ENCODE data around the gene OGA. TPM values are rescaled to one million over a fixed set of nuclear protein-coding genes. Genes with fewer than 3 reads are reported as not detected.

Gene OGA
- total RNA-seq: 100 to 1,000 TPM; 131 to 241 TPM

GRCh38 chr10:101818119-101818871, at the start of gene OGA:
Gene OGA, minus strand, starts transcription at chr10:101818444. Its CDS starts 422 bp downstream, at chr10:101818022.
- Histone ChIP-seq H3K9me3 (no peaks in the 10 kb centered on the region), H3K36me3 (no peaks in the 10 kb centered on the region), H3K4me1 (ENCODE audit: control insufficient read depth in 1 of 2, low read depth in 2 of 2) (peaks cover 9 to 32% of the 10 kb centered on the region in 2 donors), H3K27me3 (replicated peaks; ENCODE audit: insufficient read depth) (no peaks in the 10 kb centered on the region), H3K4me3 (peak within 1 kb of the TSS; percentile 98), H3K27ac (peak within 1 kb of the TSS; percentile 84 to 94)
- ATAC-seq (ENCODE audit: insufficient number of reproducible peaks, low FRiP score, low read depth) (peak; percentile 96), DNase-seq (ENCODE audit: low spot score) (peak; percentile 96)
- no peak for TF ChIP-seq CTCF (IDR thresholded peaks at IDR 0.05)

GRCh38 chr10:101867931-101868330, 49.7 kb upstream of the OGA start:
- Histone ChIP-seq H3K27me3 (replicated peaks; ENCODE audit: insufficient read depth) (no peaks in the 10 kb centered on the region), H3K4me1 (ENCODE audit: control insufficient read depth in 1 of 2, low read depth in 2 of 2) (no peaks in the 10 kb centered on the region), H3K36me3 (no peaks in the 10 kb centered on the region), H3K4me3 (no peak overlapping the region), H3K9me3 (no peaks in the 10 kb centered on the region), H3K27ac (no peak overlapping the region)
- no peak for TF ChIP-seq CTCF (IDR thresholded peaks at IDR 0.05)
- ATAC-seq (ENCODE audit: insufficient number of reproducible peaks, low FRiP score, low read depth) (no peak), DNase-seq (ENCODE audit: low spot score) (no peak)

- no peaks in the 10 kb centered on the region for H3K4me1 ChIP-seq (ENCODE audit: control insufficient read depth in 1 of 2, low read depth in 2 of 2)
- ATAC-seq (ENCODE audit: insufficient number of reproducible peaks, low FRiP score, low read depth): no peak
- TF ChIP-seq CTCF (IDR thresholded peaks at IDR 0.05): no peak
- no peak for DNase-seq (ENCODE audit: low spot score)
- H3K36me3 ChIP-seq: peaks cover 2% of the 10 kb centered on the region
- no peaks in the 10 kb centered on the region for H3K9me3 ChIP-seq
- no peak overlapping the region for H3K4me3 ChIP-seq
- H3K27me3 ChIP-seq (replicated peaks; ENCODE audit: insufficient read depth): no peaks in the 10 kb centered on the region
- H3K27ac ChIP-seq: no peak overlapping the region
Measured at GRCh38 chr10:101859530-101859929, 41.3 kb upstream of the OGA start.

GRCh38 chr10:101858723-101859500, 40.7 kb upstream of the OGA start:
- ATAC-seq (ENCODE audit: insufficient number of reproducible peaks, low FRiP score, low read depth): no peak
- no peak for DNase-seq (ENCODE audit: low spot score)
- Histone ChIP-seq H3K4me3 (no peak overlapping the region), H3K27ac (no peak overlapping the region), H3K4me1 (ENCODE audit: control insufficient read depth in 1 of 2, low read depth in 2 of 2) (no peaks in the 10 kb centered on the region), H3K9me3 (no peaks in the 10 kb centered on the region), H3K36me3 (peaks cover 2% of the 10 kb centered on the region), H3K27me3 (replicated peaks; ENCODE audit: insufficient read depth) (no peaks in the 10 kb centered on the region)
- TF ChIP-seq CTCF (IDR thresholded peaks at IDR 0.05): no peak

- Histone ChIP-seq H3K27ac (no peak overlapping the region), H3K9me3 (no peaks in the 10 kb centered on the region), H3K27me3 (replicated peaks; ENCODE audit: insufficient read depth) (no peaks in the 10 kb centered on the region), H3K4me1 (ENCODE audit: control insufficient read depth in 1 of 2, low read depth in 2 of 2) (no peaks in the 10 kb centered on the region), H3K36me3 (peaks cover 2% of the 10 kb centered on the region), H3K4me3 (no peak overlapping the region)
- no peak for TF ChIP-seq CTCF (IDR thresholded peaks at IDR 0.05)
- DNase-seq (ENCODE audit: low spot score): no peak
- no peak for ATAC-seq (ENCODE audit: insufficient number of reproducible peaks, low FRiP score, low read depth)
Measured at GRCh38 chr10:101857802-101858476, 39.7 kb upstream of the OGA start.
